Trophoblast cell (in vitro differentiated cells and primary cell): Measurements from ENCODE around the gene SSBP1.

Experiments
- DNase-seq, 2 donors: peaks; one replicate each; pipeline ENCODE4 v3.0.0-alpha.2; 2016
- H2AFZ ChIP-seq: 2 replicates; pipeline ENCODE4 v1.6.1; 2013; ENCODE audit warnings: low read length, moderate library complexity, mild to moderate bottlenecking; ENCODE audit not compliant: insufficient read depth, poor library complexity
- H2AK5ac ChIP-seq: 2 replicates; pipeline ENCODE4 v1.6.1; 2013; ENCODE audit warnings: mild to moderate bottlenecking, low read length
- H2BK120ac ChIP-seq: 2 replicates; pipeline ENCODE4 v1.6.1; 2013; ENCODE audit warnings: low read length, mild to moderate bottlenecking, moderate library complexity; ENCODE audit not compliant: insufficient read depth, poor library complexity
- H2BK12ac ChIP-seq: 2 replicates; pipeline ENCODE4 v1.6.1; 2013; ENCODE audit warnings: mild to moderate bottlenecking, low read length, moderate library complexity
- H2BK5ac ChIP-seq: 2 replicates; pipeline ENCODE4 v1.6.1; 2013; ENCODE audit warnings: low read length, low read depth, moderate library complexity, mild to moderate bottlenecking; ENCODE audit not compliant: poor library complexity
- H3K14ac ChIP-seq: 2 replicates; pipeline ENCODE4 v1.6.1; 2013; ENCODE audit warnings: mild to moderate bottlenecking, low read length
- H3K18ac ChIP-seq: 2 replicates; pipeline ENCODE4 v1.6.1; 2013; ENCODE audit warnings: mild to moderate bottlenecking, low read length
- H3K23ac ChIP-seq: 2 replicates; pipeline ENCODE4 v1.6.1; 2013; ENCODE audit warnings: low read length
- H3K27ac ChIP-seq: 2 replicates; pipeline ENCODE4 v1.5.1; 2013; ENCODE audit warnings: low read depth, mild to moderate bottlenecking, inconsistent platforms, low read length, moderate library complexity
- H3K27me3 ChIP-seq: 2 replicates; pipeline ENCODE4 v1.6.1; 2013; ENCODE audit warnings: inconsistent platforms, mild to moderate bottlenecking, low read length, moderate library complexity; ENCODE audit not compliant: insufficient read depth
- H3K36me3 ChIP-seq, 2 experiments: 1 replicate in 1 of 2; 2 replicates in 1 of 2; pipeline ENCODE4 v1.6.1; 2013; ENCODE audit warnings: low read length in 2 of 2, mild to moderate bottlenecking in 2 of 2, moderate library complexity in 1 of 2; ENCODE audit not compliant: insufficient read depth in 2 of 2, control insufficient read depth in 1 of 2
- H3K4ac ChIP-seq: 2 replicates; pipeline ENCODE4 v1.6.1; 2013; ENCODE audit warnings: low read depth, mild to moderate bottlenecking, low read length, moderate library complexity
- H3K4me1 ChIP-seq, 2 experiments: 1 replicate in 1 of 2; 2 replicates in 1 of 2; pipeline ENCODE4 v1.6.1; 2013; ENCODE audit warnings: low read length in 2 of 2, mild to moderate bottlenecking in 2 of 2, moderate library complexity in 1 of 2; ENCODE audit not compliant: insufficient read depth in 2 of 2, control insufficient read depth in 1 of 2
- H3K4me2 ChIP-seq: 2 replicates; pipeline ENCODE4 v1.6.1; 2013; ENCODE audit warnings: inconsistent platforms, mild to moderate bottlenecking, low read length, moderate library complexity
- H3K4me3 ChIP-seq: 2 replicates; pipeline ENCODE4 v1.5.1; 2013; ENCODE audit warnings: mild to moderate bottlenecking, low read depth, low read length, inconsistent platforms
- H3K79me1 ChIP-seq: one replicate; pipeline ENCODE4 v1.6.1; 2013; ENCODE audit warnings: low read length
- H3K79me2 ChIP-seq: 2 replicates; pipeline ENCODE4 v1.6.1; 2013; ENCODE audit warnings: low read length, mild to moderate bottlenecking; ENCODE audit not compliant: control insufficient read depth, insufficient read depth, poor library complexity
- H3K9ac ChIP-seq: 2 replicates; pipeline ENCODE4 v1.6.1; 2013; ENCODE audit warnings: mild to moderate bottlenecking, low read length
- H3K9me3 ChIP-seq: 2 replicates; pipeline ENCODE4 v1.6.1; 2013; ENCODE audit warnings: low read depth, mild to moderate bottlenecking, control low read depth, inconsistent platforms, low read length; ENCODE audit not compliant: insufficient read depth
- H4K12ac ChIP-seq: 2 replicates; pipeline ENCODE4 v1.6.1; 2013; ENCODE audit warnings: low read depth, mild to moderate bottlenecking, low read length, moderate library complexity
- H4K8ac ChIP-seq: 2 replicates; pipeline ENCODE4 v1.6.1; 2013; ENCODE audit warnings: low read depth, mild to moderate bottlenecking, low read length, moderate library complexity
- H4K91ac ChIP-seq: one replicate; pipeline ENCODE4 v1.6.1; 2013; ENCODE audit warnings: low read depth, mild to moderate bottlenecking, low read length, moderate library complexity
- WGBS: extraction: QIAGEN DNeasy Blood & Tissue Kit; methylation state at CpG from one replicate; pipeline ENCODE4 v1.1.7; 2013; ENCODE audit warnings: missing lambda C conversion rate; ENCODE audit not compliant: insufficient read length, insufficient coverage; ENCODE audit errors: extremely low coverage; 5-methylcytosine and 5-hydroxymethylcytosine counted together

SSBP1 gene

GRCh38 chr7:141693082-141693481, 45.1 kb upstream of the SSBP1 start:
- no peaks in the 10 kb centered on the region for H3K4me1 ChIP-seq
- H3K27me3 ChIP-seq, result no peaks in the 10 kb centered on the region
- H3K14ac ChIP-seq, result no peak overlapping the region
- H2AK5ac ChIP-seq, result no peak overlapping the region
- H4K12ac ChIP-seq, result no peak overlapping the region
- no peak overlapping the region for H2BK5ac ChIP-seq
- no peak overlapping the region for H2BK120ac ChIP-seq
- no peak overlapping the region for H3K4me3 ChIP-seq
- H4K91ac ChIP-seq, result no peak overlapping the region
- no peak overlapping the region for H2AFZ ChIP-seq
- H3K4me2 ChIP-seq, result no peak overlapping the region
- no peaks in the 10 kb centered on the region for H3K9me3 ChIP-seq
- H3K23ac ChIP-seq, result no peak overlapping the region
- H2BK12ac ChIP-seq, result no peak overlapping the region
- H3K36me3 ChIP-seq, result peaks cover 0 to 4% of the 10 kb centered on the region in 2 experiments
- no peak overlapping the region for H3K27ac ChIP-seq
- no peaks in the 10 kb centered on the region for H3K79me1 ChIP-seq
- no peaks in the 10 kb centered on the region for H3K79me2 ChIP-seq
- H3K9ac ChIP-seq, result no peak overlapping the region
- peak in 1 of 2 donors; percentile 35 for DNase-seq
- WGBS, result no CpG with 5 or more reads among the region's 3 CpGs
- H3K4ac ChIP-seq, result no peak overlapping the region
- no peak overlapping the region for H4K8ac ChIP-seq
- no peak overlapping the region for H3K18ac ChIP-seq

GRCh38 chr7:141695803-141696289, 42.3 kb upstream of the SSBP1 start:
- H4K91ac ChIP-seq, result no peak overlapping the region

GRCh38 chr7:141696348-141696747, 41.8 kb upstream of the SSBP1 start:
- Histone ChIP-seq H3K4ac (no peak overlapping the region), H2AFZ (no peak overlapping the region), H4K12ac (no peak overlapping the region), H3K4me1 (peaks cover 0 to 6% of the 10 kb centered on the region in 2 experiments), H3K79me2 (no peaks in the 10 kb centered on the region), H3K27me3 (no peaks in the 10 kb centered on the region), H2BK120ac (no peak overlapping the region), H3K36me3 (no peaks in the 10 kb centered on the region), H4K91ac (no peak overlapping the region), H3K4me2 (no peak overlapping the region), H3K23ac (no peak overlapping the region), H3K18ac (no peak overlapping the region), H2BK5ac (no peak overlapping the region), H3K9ac (no peak overlapping the region), H2BK12ac (no peak overlapping the region), H3K9me3 (no peaks in the 10 kb centered on the region), H3K14ac (no peak overlapping the region), H4K8ac (no peak overlapping the region), H3K27ac (no peak overlapping the region), H2AK5ac (no peak overlapping the region), H3K79me1 (no peaks in the 10 kb centered on the region), H3K4me3 (no peak overlapping the region)
- no CpG with 5 or more reads among the region's 2 CpGs for WGBS
- no peak for DNase-seq

More at GRCh38 chr7:141695803-141696289, 42.3 kb upstream of the SSBP1 start:
- H2AFZ ChIP-seq, result no peak overlapping the region
- H3K4me3 ChIP-seq, result no peak overlapping the region
- no peaks in the 10 kb centered on the region for H3K79me1 ChIP-seq
- no peak overlapping the region for H2BK120ac ChIP-seq
- no peak overlapping the region for H2AK5ac ChIP-seq
- H4K8ac ChIP-seq, result no peak overlapping the region
- no peak overlapping the region for H3K14ac ChIP-seq
- H3K27me3 ChIP-seq, result no peaks in the 10 kb centered on the region
- peak overlapping the region; percentile 37 for H3K23ac ChIP-seq
- no peak for DNase-seq
- no peak overlapping the region for H2BK5ac ChIP-seq
- H3K4me1 ChIP-seq, result peaks cover 0 to 4% of the 10 kb centered on the region in 2 experiments
- no peak overlapping the region for H3K18ac ChIP-seq
- no peaks in the 10 kb centered on the region for H3K79me2 ChIP-seq
- H3K4me2 ChIP-seq, result no peak overlapping the region
- no peak overlapping the region for H3K27ac ChIP-seq
- H3K4ac ChIP-seq, result no peak overlapping the region
- H3K36me3 ChIP-seq, result no peaks in the 10 kb centered on the region
- H3K9ac ChIP-seq, result no peak overlapping the region
- no CpG with 5 or more reads among the region's 6 CpGs for WGBS
- H2BK12ac ChIP-seq, result no peak overlapping the region
- no peak overlapping the region for H4K12ac ChIP-seq
- no peaks in the 10 kb centered on the region for H3K9me3 ChIP-seq

- Histone ChIP-seq H3K4me1 (peaks cover 0 to 6% of the 10 kb centered on the region in 2 experiments), H3K9ac (no peak overlapping the region), H3K4me2 (no peak overlapping the region), H4K12ac (no peak overlapping the region), H3K4ac (no peak overlapping the region), H3K36me3 (no peaks in the 10 kb centered on the region), H4K91ac (no peak overlapping the region), H2BK120ac (no peak overlapping the region), H3K27me3 (no peaks in the 10 kb centered on the region), H3K79me2 (no peaks in the 10 kb centered on the region), H3K4me3 (no peak overlapping the region), H2BK12ac (no peak overlapping the region), H4K8ac (no peak overlapping the region), H2AFZ (no peak overlapping the region), H3K18ac (no peak overlapping the region), H3K23ac (no peak overlapping the region), H3K27ac (no peak overlapping the region), H3K79me1 (peaks cover 2% of the 10 kb centered on the region), H2AK5ac (no peak overlapping the region), H3K9me3 (no peaks in the 10 kb centered on the region), H3K14ac (no peak overlapping the region), H2BK5ac (no peak overlapping the region)
- WGBS, result no CpG with 5 or more reads among the region's 10 CpGs
- DNase-seq, result no peak
Measured at GRCh38 chr7:141697211-141697871, 40.8 kb upstream of the SSBP1 start.
